ENCODE measurements around the gene MMEL1. TPM values are rescaled to one million over a fixed set of nuclear protein-coding genes. Genes with fewer than 3 reads are reported as not detected.

Gene MMEL1
- total RNA-seq, 2 experiments from 2014 or later, result not detected

DNA sequence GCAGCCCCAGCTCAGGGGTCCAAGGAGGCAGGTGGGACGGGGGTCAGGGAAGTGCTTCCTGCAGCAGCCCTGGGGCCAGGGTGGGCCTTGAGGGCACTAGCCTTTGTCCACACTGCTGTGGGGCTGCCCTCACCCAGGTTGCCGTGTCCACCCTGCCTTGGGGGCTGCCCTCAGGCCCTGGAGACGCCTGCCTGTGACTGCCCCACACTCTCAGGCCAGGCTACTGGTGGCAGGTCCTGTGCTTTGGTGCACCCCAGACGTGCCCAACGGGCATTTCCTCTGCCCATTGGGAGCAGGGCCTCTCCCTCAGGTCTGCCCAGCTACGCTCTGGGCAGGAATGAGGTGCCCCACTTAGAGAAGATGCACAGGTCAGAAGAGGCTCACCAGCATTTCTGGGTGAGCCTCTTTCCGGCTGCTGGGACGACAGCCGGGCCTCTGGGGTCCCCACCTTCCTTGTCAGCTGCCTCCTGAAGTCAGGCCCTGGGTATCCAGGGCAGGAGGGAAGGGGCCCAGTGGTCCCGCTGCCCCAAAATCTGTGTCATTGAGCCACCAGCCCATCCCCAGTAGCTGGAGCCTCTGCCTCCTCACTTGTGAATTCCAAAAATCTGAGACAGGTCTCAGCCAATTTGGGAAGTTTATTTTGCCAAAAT is 2.7 kb upstream of the MMEL1 start:
- no peaks in the 10 kb centered on the region for H3K4me1 ChIP-seq (ENCODE audit: insufficient read depth, low read length, poor library complexity, severe bottlenecking)
- no peak overlapping the region for H3K4me3 ChIP-seq (ENCODE audit: low read depth, low read length, poor library complexity, severe bottlenecking)
- H4K20me1 ChIP-seq (ENCODE audit: insufficient read depth, low read length), result no peaks in the 10 kb centered on the region
- H3K36me3 ChIP-seq (ENCODE audit: insufficient read depth, low read length), result no peaks in the 10 kb centered on the region
- TF ChIP-seq, protein P1, sequence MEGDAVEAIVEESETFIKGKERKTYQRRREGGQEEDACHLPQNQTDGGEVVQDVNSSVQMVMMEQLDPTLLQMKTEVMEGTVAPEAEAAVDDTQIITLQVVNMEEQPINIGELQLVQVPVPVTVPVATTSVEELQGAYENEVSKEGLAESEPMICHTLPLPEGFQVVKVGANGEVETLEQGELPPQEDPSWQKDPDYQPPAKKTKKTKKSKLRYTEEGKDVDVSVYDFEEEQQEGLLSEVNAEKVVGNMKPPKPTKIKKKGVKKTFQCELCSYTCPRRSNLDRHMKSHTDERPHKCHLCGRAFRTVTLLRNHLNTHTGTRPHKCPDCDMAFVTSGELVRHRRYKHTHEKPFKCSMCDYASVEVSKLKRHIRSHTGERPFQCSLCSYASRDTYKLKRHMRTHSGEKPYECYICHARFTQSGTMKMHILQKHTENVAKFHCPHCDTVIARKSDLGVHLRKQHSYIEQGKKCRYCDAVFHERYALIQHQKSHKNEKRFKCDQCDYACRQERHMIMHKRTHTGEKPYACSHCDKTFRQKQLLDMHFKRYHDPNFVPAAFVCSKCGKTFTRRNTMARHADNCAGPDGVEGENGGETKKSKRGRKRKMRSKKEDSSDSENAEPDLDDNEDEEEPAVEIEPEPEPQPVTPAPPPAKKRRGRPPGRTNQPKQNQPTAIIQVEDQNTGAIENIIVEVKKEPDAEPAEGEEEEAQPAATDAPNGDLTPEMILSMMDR (conservative IDR thresholded peaks at IDR 0.05; ENCODE audit: low read length), result no peak
- no peak for TF ChIP-seq EZH2phosphoT487 (IDR thresholded peaks at IDR 0.05; ENCODE audit: borderline replicate concordance, low read depth, low read length)
- CTCF ChIA-PET (ENCODE audit: unreplicated experiment), result no interaction called here
- H3K79me2 ChIP-seq (ENCODE audit: insufficient read depth, low read depth, low read length), result no peaks in the 10 kb centered on the region
- no peak for DNase-seq (ENCODE audit: low spot score)
- no peaks in the 10 kb centered on the region for H3K9me2 ChIP-seq (ENCODE audit: insufficient read depth, low read length)
- H3K9me3 ChIP-seq (ENCODE audit: low read length), result peaks cover 10% of the 10 kb centered on the region; the same call in 1 of the 2 replicates
- H3K4me2 ChIP-seq (ENCODE audit: low read length), result no peak overlapping the region
- POLR2A ChIA-PET, result no interaction called here
- H3K27ac ChIP-seq (ENCODE audit: low read depth, low read length, poor library complexity, severe bottlenecking), result no peak overlapping the region
- no peak overlapping the region for H2AFZ ChIP-seq (ENCODE audit: low read length)
- intact Hi-C loops (cut with micrococcal nuclease; ENCODE audit: unreplicated experiment), result no loop called here
- no TSS peak for BruUV-seq (replicated peaks)

DNA sequence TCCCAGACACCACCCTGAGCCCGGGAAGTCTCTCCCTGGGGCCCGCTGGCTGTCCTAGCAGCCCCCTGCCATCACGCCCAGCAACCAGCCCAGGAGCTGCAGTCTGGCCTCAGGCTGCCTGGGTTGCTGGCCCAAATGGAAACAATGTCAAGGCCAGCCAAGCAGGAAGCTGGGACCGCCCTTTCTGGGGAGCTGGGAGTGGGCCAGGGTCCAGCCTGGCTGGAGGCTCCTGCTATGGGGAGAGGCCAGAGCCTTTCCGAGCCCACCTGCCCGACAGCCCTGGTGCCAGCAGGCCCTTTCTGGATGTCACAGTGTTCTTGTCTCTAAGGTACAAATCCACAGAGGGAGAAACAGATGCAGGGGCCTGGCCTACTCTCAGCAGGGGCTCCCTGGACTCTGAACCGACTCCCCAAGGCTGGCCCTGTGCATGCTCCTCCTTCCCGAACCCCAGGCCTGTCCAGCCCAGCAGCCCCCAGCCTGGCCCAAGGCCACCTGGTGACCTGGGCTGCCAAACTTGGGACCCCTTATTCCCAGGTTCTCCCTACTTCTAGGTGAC is 1.2 kb upstream of the MMEL1 start:
- BruUV-seq (replicated peaks), result no TSS peak
- DNase-seq (ENCODE audit: low spot score), result no peak
- Histone ChIP-seq H4K20me1 (ENCODE audit: insufficient read depth, low read length) (no peaks in the 10 kb centered on the region), H3K27ac (ENCODE audit: low read depth, low read length, poor library complexity, severe bottlenecking) (no peak overlapping the region), H3K4me3 (ENCODE audit: low read depth, low read length, poor library complexity, severe bottlenecking) (no peak overlapping the region), H3K9me2 (ENCODE audit: insufficient read depth, low read length) (no peaks in the 10 kb centered on the region), H3K36me3 (ENCODE audit: insufficient read depth, low read length) (no peaks in the 10 kb centered on the region), H3K4me1 (ENCODE audit: insufficient read depth, low read length, poor library complexity, severe bottlenecking) (no peaks in the 10 kb centered on the region), H3K4me2 (ENCODE audit: low read length) (no peak overlapping the region), H3K79me2 (ENCODE audit: insufficient read depth, low read depth, low read length) (no peaks in the 10 kb centered on the region), H2AFZ (ENCODE audit: low read length) (no peak overlapping the region), H3K9me3 (ENCODE audit: low read length) (peaks cover 10% of the 10 kb centered on the region; the same call in 1 of the 2 replicates)
- ChIA-PET POLR2A (no interaction called here), CTCF (ENCODE audit: unreplicated experiment) (no interaction called here)
- no peak for TF ChIP-seq EZH2phosphoT487 (IDR thresholded peaks at IDR 0.05; ENCODE audit: borderline replicate concordance, low read depth, low read length)
- TF ChIP-seq, protein P1 (conservative IDR thresholded peaks at IDR 0.05; ENCODE audit: low read length), result no peak
- intact Hi-C loops (cut with micrococcal nuclease; ENCODE audit: unreplicated experiment), result no loop called here

DNA sequence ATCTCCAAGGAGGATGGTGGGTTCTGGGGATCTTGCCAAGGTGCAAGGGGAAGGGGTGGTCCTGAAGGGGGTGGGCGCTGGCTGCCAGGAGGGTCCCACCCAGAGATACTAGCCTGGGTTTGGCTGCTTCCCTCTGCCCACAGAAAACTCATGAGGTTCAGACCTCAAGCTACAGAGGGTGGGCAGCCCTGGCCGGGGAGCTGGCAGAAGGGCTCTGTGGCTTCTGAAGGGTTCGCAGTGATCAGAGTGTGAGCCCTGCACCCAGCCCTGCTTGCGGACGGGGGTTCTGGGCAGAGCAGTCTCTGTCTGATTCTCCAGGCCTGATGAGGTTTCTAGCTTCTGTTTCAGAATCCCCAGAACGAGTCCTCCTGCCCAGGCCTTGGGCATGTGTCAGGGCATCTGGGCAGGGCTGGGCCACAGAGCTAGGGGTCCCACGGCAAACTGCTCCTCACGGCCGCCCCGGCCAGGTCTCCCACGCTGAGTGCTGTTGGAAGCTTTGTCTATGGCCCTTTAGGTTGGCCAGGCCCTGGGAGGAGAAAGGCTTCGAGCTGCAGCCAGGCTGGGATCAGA is 635 bp upstream of the MMEL1 start:
- BruUV-seq (replicated peaks), result no TSS peak
- intact Hi-C loops (cut with micrococcal nuclease; ENCODE audit: unreplicated experiment), result no loop called here
- Histone ChIP-seq H3K27ac (ENCODE audit: low read depth, low read length, poor library complexity, severe bottlenecking) (no peak overlapping the region), H4K20me1 (ENCODE audit: insufficient read depth, low read length) (no peaks in the 10 kb centered on the region), H3K9me3 (ENCODE audit: low read length) (peaks cover 10% of the 10 kb centered on the region; the same call in 1 of the 2 replicates), H3K9me2 (ENCODE audit: insufficient read depth, low read length) (no peaks in the 10 kb centered on the region), H3K4me1 (ENCODE audit: insufficient read depth, low read length, poor library complexity, severe bottlenecking) (no peaks in the 10 kb centered on the region), H3K79me2 (ENCODE audit: insufficient read depth, low read depth, low read length) (no peaks in the 10 kb centered on the region), H2AFZ (ENCODE audit: low read length) (no peak overlapping the region), H3K36me3 (ENCODE audit: insufficient read depth, low read length) (no peaks in the 10 kb centered on the region), H3K4me2 (ENCODE audit: low read length) (no peak overlapping the region), H3K4me3 (ENCODE audit: low read depth, low read length, poor library complexity, severe bottlenecking) (no peak overlapping the region)
- CTCF ChIA-PET (ENCODE audit: unreplicated experiment), result no interaction called here
- DNase-seq (ENCODE audit: low spot score), result no peak
- POLR2A ChIA-PET, result no interaction called here
- TF ChIP-seq EZH2phosphoT487 (IDR thresholded peaks at IDR 0.05; ENCODE audit: borderline replicate concordance, low read depth, low read length), result no peak
- TF ChIP-seq, protein P1 (conservative IDR thresholded peaks at IDR 0.05; ENCODE audit: low read length), result no peak

Measured in OCI-LY7 (cell line).